HG03135 (cell line): ENCODE measurements around the gene ZCCHC14.

ENCODE experiments used
- ATAC-seq: cut with Tn5 transposase; IDR thresholded peaks from one replicate; pipeline ENCODE4 v1.9.1; 2021; ENCODE audit warnings: mild to moderate bottlenecking, moderate library complexity; ENCODE audit not compliant: unreplicated experiment

Gene ZCCHC14

GRCh38 chr16:87492721-87493607, at the start of gene ZCCHC14:
Gene ZCCHC14 (minus strand): TSS chr16:87493024. CDS start chr16:87492238, 786 bp downstream.
- peak; percentile 82 for ATAC-seq

GRCh38 chr16:87541872-87542234, 49.0 kb upstream of the ZCCHC14 start:
- ATAC-seq = no peak

- no peak for ATAC-seq
Measured at GRCh38 chr16:87541147-87541871, 48.5 kb upstream of the ZCCHC14 start.

GRCh38 chr16:87540897-87541146, 48.0 kb upstream of the ZCCHC14 start:
- no peak for ATAC-seq

GRCh38 chr16:87540072-87540896, 47.5 kb upstream of the ZCCHC14 start:
- ATAC-seq = no peak

- no peak for ATAC-seq
Measured at GRCh38 chr16:87539113-87539512, 46.3 kb upstream of the ZCCHC14 start.

- no peak for ATAC-seq
Measured at GRCh38 chr16:87538594-87538993, 45.8 kb upstream of the ZCCHC14 start.

GRCh38 chr16:87538160-87538559, 45.3 kb upstream of the ZCCHC14 start:
- ATAC-seq = no peak

GRCh38 chr16:87536795-87537142, 43.9 kb upstream of the ZCCHC14 start:
- no peak for ATAC-seq

GRCh38 chr16:87535855-87536794, 43.3 kb upstream of the ZCCHC14 start:
- ATAC-seq = no peak

GRCh38 chr16:87535457-87535854, 42.6 kb upstream of the ZCCHC14 start:
- ATAC-seq = no peak

GRCh38 chr16:87534751-87535150, 41.9 kb upstream of the ZCCHC14 start:
- no peak for ATAC-seq

- no peak for ATAC-seq
Measured at GRCh38 chr16:87534030-87534653, 41.3 kb upstream of the ZCCHC14 start.

- ATAC-seq = no peak
Measured at GRCh38 chr16:87533061-87533460, 40.2 kb upstream of the ZCCHC14 start.

- no peak for ATAC-seq
Measured at GRCh38 chr16:87531418-87531817, 38.6 kb upstream of the ZCCHC14 start.

- no peak for ATAC-seq
Measured at GRCh38 chr16:87528690-87529579, 36.1 kb upstream of the ZCCHC14 start.

GRCh38 chr16:87527055-87527724, 34.4 kb upstream of the ZCCHC14 start:
- no peak for ATAC-seq

- ATAC-seq = no peak
Measured at GRCh38 chr16:87526238-87526947, 33.6 kb upstream of the ZCCHC14 start.
